K562 (cell line): ENCODE results near the gene EML6.

ENCODE experiments used
- REST ChIP-seq, 2 experiments: fragments of 450-650 bp; formaldehyde crosslinking in 1 of 2; IDR thresholded peaks; 2 replicates each; pipeline versions ENCODE4 v1.4.0 to v1.6.1; 2014 to 2020; ENCODE audit warnings: mild to moderate bottlenecking in 2 of 2, borderline replicate concordance in 1 of 2, low read depth in 1 of 2
- TCF3 ChIP-seq: sonication (generic); formaldehyde crosslinking; IDR thresholded peaks from 2 replicates; pipeline ENCODE4 v1.4.0; 2020; ENCODE audit warnings: mild to moderate bottlenecking, missing genetic modification reagents
- USF2 ChIP-seq: sonication (generic); formaldehyde crosslinking; IDR thresholded peaks from 2 replicates; pipeline ENCODE4 v1.5.0; 2020; ENCODE audit warnings: missing genetic modification reagents
- YY1 ChIP-seq, 3 experiments: IDR thresholded peaks; 2 replicates each; pipeline ENCODE4 v1.6.1; 2011; ENCODE audit warnings: low read length in 2 of 3, mild to moderate bottlenecking in 2 of 3, moderate library complexity in 2 of 3, borderline replicate concordance in 1 of 3, control low read depth in 1 of 3, low read depth in 1 of 3; ENCODE audit not compliant: insufficient read depth in 3 of 3, insufficient replicate concordance in 2 of 3, control insufficient read depth in 1 of 3, insufficient read length in 1 of 3; ENCODE audit errors: extremely low read depth in 1 of 3
- ZNF121 ChIP-seq: sonication (generic); formaldehyde crosslinking; conservative IDR thresholded peaks from 2 replicates; pipeline ENCODE4 v1.8.0; 2022; ENCODE audit warnings: missing genetic modification reagents
- ZNF239 ChIP-seq: fragments of 250-450 bp; sonication (Bioruptor Pico); IDR thresholded peaks from 2 replicates; pipeline ENCODE4 v1.4.0; 2020; ENCODE audit warnings: mild to moderate bottlenecking
- TF ChIP-seq, protein P1 (sequence below): IDR thresholded peaks from 2 replicates; pipeline ENCODE4 v1.6.1; 2011; ENCODE audit not compliant: insufficient read length; ENCODE audit errors: extremely low read depth

DNA sequence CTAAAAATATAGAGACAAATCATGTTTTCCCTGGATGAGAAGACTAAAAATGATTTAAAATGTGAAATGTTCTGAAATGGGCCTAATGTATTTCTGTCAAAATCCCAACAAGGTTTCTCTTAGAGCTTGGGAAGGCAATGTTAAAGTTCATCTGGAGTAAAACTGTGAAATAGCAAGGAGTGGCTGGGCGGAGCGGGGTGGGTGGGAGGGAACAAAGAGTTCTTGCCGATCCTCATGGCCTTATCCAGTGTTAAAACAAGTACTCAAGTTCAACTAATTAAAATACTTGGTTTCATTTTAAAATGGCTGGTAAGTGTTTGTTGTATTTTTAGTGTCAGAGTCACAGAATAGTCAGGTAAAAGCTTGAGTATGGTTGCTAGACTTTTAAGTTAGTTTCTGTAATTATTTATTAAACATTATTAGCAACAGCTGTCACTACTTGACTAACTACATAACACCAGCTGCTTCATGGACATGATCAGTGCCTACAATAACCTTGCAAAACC lies 239.5 kb downstream of the EML6 start:
- TF ChIP-seq ZNF121 (no peak), USF2 (no peak), YY1 (IDR thresholded peaks at IDR 0.05; ENCODE audit: borderline replicate concordance in 1 of 3, control insufficient read depth in 1 of 3, extremely low read depth in 1 of 3, insufficient read depth in 3 of 3, insufficient read length in 1 of 3, insufficient replicate concordance in 2 of 3, low read depth in 1 of 3, low read length in 2 of 3) (no peak), REST (IDR thresholded peaks at IDR 0.05; ENCODE audit: borderline replicate concordance) (no peak), REST (CRISPR knock-in tag; IDR thresholded peaks at IDR 0.05; ENCODE audit: low read depth) (no peak), TCF3 (CRISPR knock-in tag) (no peak), ZNF239 (no peak)
- TF ChIP-seq, protein P1, sequence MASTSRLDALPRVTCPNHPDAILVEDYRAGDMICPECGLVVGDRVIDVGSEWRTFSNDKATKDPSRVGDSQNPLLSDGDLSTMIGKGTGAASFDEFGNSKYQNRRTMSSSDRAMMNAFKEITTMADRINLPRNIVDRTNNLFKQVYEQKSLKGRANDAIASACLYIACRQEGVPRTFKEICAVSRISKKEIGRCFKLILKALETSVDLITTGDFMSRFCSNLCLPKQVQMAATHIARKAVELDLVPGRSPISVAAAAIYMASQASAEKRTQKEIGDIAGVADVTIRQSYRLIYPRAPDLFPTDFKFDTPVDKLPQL: no peak
